Measurements from ENCODE around the gene SPRR2A. TPM values are rescaled to one million over a fixed set of nuclear protein-coding genes. Genes with fewer than 3 reads are reported as not detected.
"Not testable (repeated sequence)": the region's sequence is repeated elsewhere in the genome, so short reads cannot be mapped to it uniquely, and the experiment has no call there.

Gene SPRR2A
- total RNA-seq, 1 donor from 2014 or later: not detected

- Histone ChIP-seq H2AFZ (ENCODE audit: low read depth, low read length) (no peak overlapping the region), H3K4me2 (ENCODE audit: low read length) (no peak overlapping the region), H3K4me3 (ENCODE audit: insufficient read depth, low read depth, low read length) (no peak overlapping the region), H3K9ac (ENCODE audit: low read length) (no peak overlapping the region), H3K4me1 (ENCODE audit: insufficient read depth, low read length) (no peaks in the 10 kb centered on the region), H3K27me3 (ENCODE audit: insufficient read depth, low read length) (no peaks in the 10 kb centered on the region), H4K20me1 (ENCODE audit: insufficient read depth, low read length) (no peaks in the 10 kb centered on the region), H3K9me3 (ENCODE audit: insufficient read depth, low read depth, low read length) (no peaks in the 10 kb centered on the region), H3K36me3 (ENCODE audit: insufficient read depth, low read length) (no peaks in the 10 kb centered on the region), H3K79me2 (ENCODE audit: insufficient read depth, low read length) (no peaks in the 10 kb centered on the region), H3K27ac (ENCODE audit: low read depth, low read length) (no peak overlapping the region)
- TF ChIP-seq EZH2 (IDR thresholded peaks at IDR 0.05; ENCODE audit: insufficient read depth, low read length) (no peak), CTCF (IDR thresholded peaks at IDR 0.05; ENCODE audit: insufficient read depth, low read depth, low read length) (no peak)
- Mint-ChIP-seq H3K9me3 (ENCODE audit: unreplicated experiment) (no peaks in the 10 kb centered on the region), H3K27me3 (ENCODE audit: low read depth, unreplicated experiment) (peaks cover 1% of the 10 kb centered on the region), H3K4me3 (ENCODE audit: unreplicated experiment) (no peak overlapping the region), H3K4me1 (ENCODE audit: low read depth, unreplicated experiment) (no peaks in the 10 kb centered on the region), H3K36me3 (ENCODE audit: low read depth, unreplicated experiment) (no peaks in the 10 kb centered on the region), H3K27ac (ENCODE audit: unreplicated experiment) (no peak overlapping the region)
- DNase-seq (ENCODE audit: low read depth): no peak
- FAIRE-seq: no peak
Measured at GRCh38 chr1:153070243-153070642, 12.9 kb upstream of the SPRR2A start.

- H3K4me2 ChIP-seq (ENCODE audit: low read length): no peak overlapping the region
- H3K9me3 Mint-ChIP-seq (ENCODE audit: unreplicated experiment): no peaks in the 10 kb centered on the region
- FAIRE-seq: no peak
- no peak overlapping the region for H2AFZ ChIP-seq (ENCODE audit: low read depth, low read length)
- TF ChIP-seq CTCF (IDR thresholded peaks at IDR 0.05; ENCODE audit: insufficient read depth, low read depth, low read length): no peak
- no peak for TF ChIP-seq EZH2 (IDR thresholded peaks at IDR 0.05; ENCODE audit: insufficient read depth, low read length)
- DNase-seq (ENCODE audit: low read depth): no peak
- no peaks in the 10 kb centered on the region for H3K36me3 Mint-ChIP-seq (ENCODE audit: low read depth, unreplicated experiment)
- no peaks in the 10 kb centered on the region for H3K36me3 ChIP-seq (ENCODE audit: insufficient read depth, low read length)
- H3K27ac ChIP-seq (ENCODE audit: low read depth, low read length): no peak overlapping the region
- no peaks in the 10 kb centered on the region for H3K79me2 ChIP-seq (ENCODE audit: insufficient read depth, low read length)
- peaks cover 5% of the 10 kb centered on the region for H3K4me1 Mint-ChIP-seq (ENCODE audit: low read depth, unreplicated experiment)
- no peak overlapping the region for H3K27ac Mint-ChIP-seq (ENCODE audit: unreplicated experiment)
- no peak overlapping the region for H3K4me3 Mint-ChIP-seq (ENCODE audit: unreplicated experiment)
- no peak overlapping the region for H3K4me3 ChIP-seq (ENCODE audit: insufficient read depth, low read depth, low read length)
- no peaks in the 10 kb centered on the region for H4K20me1 ChIP-seq (ENCODE audit: insufficient read depth, low read length)
- no peaks in the 10 kb centered on the region for H3K4me1 ChIP-seq (ENCODE audit: insufficient read depth, low read length)
- no peak overlapping the region for H3K9ac ChIP-seq (ENCODE audit: low read length)
- H3K27me3 Mint-ChIP-seq (ENCODE audit: low read depth, unreplicated experiment): no peaks in the 10 kb centered on the region
- no peaks in the 10 kb centered on the region for H3K9me3 ChIP-seq (ENCODE audit: insufficient read depth, low read depth, low read length)
- no peaks in the 10 kb centered on the region for H3K27me3 ChIP-seq (ENCODE audit: insufficient read depth, low read length)
Measured at GRCh38 chr1:153058826-153059784, 1.8 kb upstream of the SPRR2A start.

- H3K4me1 ChIP-seq (ENCODE audit: insufficient read depth, low read length): no peaks in the 10 kb centered on the region
- H3K4me2 ChIP-seq (ENCODE audit: low read length): no peak overlapping the region
- no peaks in the 10 kb centered on the region for H3K9me3 ChIP-seq (ENCODE audit: insufficient read depth, low read depth, low read length)
- TF ChIP-seq CTCF (IDR thresholded peaks at IDR 0.05; ENCODE audit: insufficient read depth, low read depth, low read length): no peak
- TF ChIP-seq EZH2 (IDR thresholded peaks at IDR 0.05; ENCODE audit: insufficient read depth, low read length): no peak
- FAIRE-seq (no peak), DNase-seq (ENCODE audit: low read depth) (no peak)
- no peak overlapping the region for H3K27ac Mint-ChIP-seq (ENCODE audit: unreplicated experiment)
- H2AFZ ChIP-seq (ENCODE audit: low read depth, low read length): no peak overlapping the region
- H3K27me3 ChIP-seq (ENCODE audit: insufficient read depth, low read length): no peaks in the 10 kb centered on the region
- peaks cover 5% of the 10 kb centered on the region for H3K4me1 Mint-ChIP-seq (ENCODE audit: low read depth, unreplicated experiment)
- no peaks in the 10 kb centered on the region for H4K20me1 ChIP-seq (ENCODE audit: insufficient read depth, low read length)
- H3K4me3 Mint-ChIP-seq (ENCODE audit: unreplicated experiment): no peak overlapping the region
- H3K79me2 ChIP-seq (ENCODE audit: insufficient read depth, low read length): no peaks in the 10 kb centered on the region
- no peak overlapping the region for H3K9ac ChIP-seq (ENCODE audit: low read length)
- H3K36me3 Mint-ChIP-seq (ENCODE audit: low read depth, unreplicated experiment): no peaks in the 10 kb centered on the region
- no peaks in the 10 kb centered on the region for H3K9me3 Mint-ChIP-seq (ENCODE audit: unreplicated experiment)
- no peak overlapping the region for H3K4me3 ChIP-seq (ENCODE audit: insufficient read depth, low read depth, low read length)
- no peak overlapping the region for H3K27ac ChIP-seq (ENCODE audit: low read depth, low read length)
- H3K36me3 ChIP-seq (ENCODE audit: insufficient read depth, low read length): no peaks in the 10 kb centered on the region
- no peaks in the 10 kb centered on the region for H3K27me3 Mint-ChIP-seq (ENCODE audit: low read depth, unreplicated experiment)
Measured at GRCh38 chr1:153058154-153058553, 842 bp upstream of the SPRR2A start.

GRCh38 chr1:153056111-153056510 is 1.2 kb downstream of the SPRR2A start:
- H3K27ac ChIP-seq (ENCODE audit: low read depth, low read length); H3K27me3 ChIP-seq (ENCODE audit: insufficient read depth, low read length); H3K27me3 Mint-ChIP-seq (ENCODE audit: low read depth, unreplicated experiment); H3K4me3 Mint-ChIP-seq (ENCODE audit: unreplicated experiment); H3K4me1 Mint-ChIP-seq (ENCODE audit: low read depth, unreplicated experiment); H3K4me3 ChIP-seq (ENCODE audit: insufficient read depth, low read depth, low read length); H3K9me3 Mint-ChIP-seq (ENCODE audit: unreplicated experiment); H3K36me3 Mint-ChIP-seq (ENCODE audit: low read depth, unreplicated experiment); H4K20me1 ChIP-seq (ENCODE audit: insufficient read depth, low read length); H3K9me3 ChIP-seq (ENCODE audit: insufficient read depth, low read depth, low read length); H3K9ac ChIP-seq (ENCODE audit: low read length); FAIRE-seq; H3K4me1 ChIP-seq (ENCODE audit: insufficient read depth, low read length); DNase-seq (ENCODE audit: low read depth); H3K36me3 ChIP-seq (ENCODE audit: insufficient read depth, low read length); H3K79me2 ChIP-seq (ENCODE audit: insufficient read depth, low read length); H3K4me2 ChIP-seq (ENCODE audit: low read length); H2AFZ ChIP-seq (ENCODE audit: low read depth, low read length); H3K27ac Mint-ChIP-seq (ENCODE audit: unreplicated experiment): not testable (repeated sequence)

Measured in astrocyte (in vitro differentiated cells and primary cell).